Measurements from ENCODE around the gene MBP. TPM values are rescaled to one million over a fixed set of nuclear protein-coding genes. Genes with fewer than 3 reads are reported as not detected.

Gene MBP
- total RNA-seq, 4 donors from 2014 or later, result 45.0 to 60.0 (median 51.9) TPM

DNA sequence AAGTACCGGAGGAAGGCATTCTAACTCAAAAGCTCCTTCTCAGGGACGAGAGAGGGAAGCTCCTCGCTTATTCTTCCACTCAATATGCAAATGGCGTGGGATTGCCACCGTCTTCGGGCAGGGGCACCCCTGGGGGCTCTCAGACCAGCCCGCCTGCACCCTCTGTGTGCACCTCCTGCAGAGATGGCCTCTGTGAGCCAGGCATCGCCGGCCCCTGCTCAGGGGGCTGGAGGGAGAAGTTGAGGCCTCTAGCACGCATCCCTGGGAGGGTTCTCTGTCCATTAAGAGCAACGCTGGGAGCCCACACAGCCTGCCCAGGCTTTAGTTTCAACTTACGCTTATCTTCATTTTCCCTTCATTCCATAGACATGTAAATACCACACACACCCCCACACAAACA, 125.3 kb downstream of the MBP start:
- peak in 1 of 2 donors; percentile 73 for DNase-seq (ENCODE audit: low spot score in 2 of 2)
- intact Hi-C loops (cut with DNase I; ENCODE audit: low total_unique reads), result no loop called here
- no peak overlapping the region for H3K4me3 ChIP-seq (ENCODE audit: low read depth, poor library complexity, severe bottlenecking)
- TF ChIP-seq POLR2A (IDR thresholded peaks at IDR 0.05), result no peak
- no peak for TF ChIP-seq CTCF (IDR thresholded peaks at IDR 0.05)
- WGBS, 2 donors, result 75 to 80% methylated on average over 12 of the region's 12 CpGs

- peak in 1 of 2 donors; percentile 85 for DNase-seq (ENCODE audit: low spot score in 2 of 2)
- no peak for TF ChIP-seq CTCF (IDR thresholded peaks at IDR 0.05)
- TF ChIP-seq POLR2A (IDR thresholded peaks at IDR 0.05), result no peak
- intact Hi-C loops (cut with DNase I; ENCODE audit: low total_unique reads), result no loop called here
Observed at GRCh38 chr18:77006305-77007175, 126.0 kb downstream of the MBP start.

DNA sequence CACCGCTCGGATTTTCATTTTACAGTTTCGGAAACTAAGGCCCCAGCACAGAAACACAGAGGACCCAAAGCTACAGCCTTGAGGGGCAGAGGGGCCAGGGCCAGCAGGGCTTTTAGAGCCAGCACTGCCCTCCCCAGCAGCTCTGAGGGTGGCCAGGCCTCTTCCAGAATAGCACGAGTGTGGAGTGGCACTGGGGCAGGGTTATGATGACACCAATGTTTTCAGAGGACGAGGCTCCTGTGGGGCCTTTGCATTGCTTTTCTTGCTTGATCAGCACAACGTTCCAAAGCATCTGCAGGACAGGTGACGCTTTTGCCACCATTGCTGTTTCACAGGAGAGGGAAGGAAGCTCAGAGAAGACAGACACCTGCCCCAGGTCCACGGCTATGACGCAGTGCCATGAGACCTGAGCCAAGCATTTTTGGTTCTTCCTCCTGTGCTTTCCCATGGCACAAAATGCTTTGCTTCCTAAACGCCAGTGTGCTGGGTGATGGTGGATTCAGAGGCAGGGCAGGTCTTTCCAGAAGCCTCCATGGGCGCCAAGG, 126.9 kb downstream of the MBP start:
- intact Hi-C loops (cut with DNase I; ENCODE audit: low total_unique reads), result no loop called here
- 83 to 93% methylated on average over 10 to 11 of the region's 11 CpGs for WGBS, 2 donors
- peak in 1 of 2 donors; percentile 73 for DNase-seq (ENCODE audit: low spot score in 2 of 2)

More at GRCh38 chr18:77006305-77007175, 126.0 kb downstream of the MBP start:
- WGBS, 2 donors, result 79 to 87% methylated on average over 25 to 28 of the region's 29 CpGs
- no peak overlapping the region for H3K4me3 ChIP-seq (ENCODE audit: low read depth, poor library complexity, severe bottlenecking)

GRCh38 chr18:77004555-77005380, 127.8 kb downstream of the MBP start:
- no peak for TF ChIP-seq POLR2A (IDR thresholded peaks at IDR 0.05)
- no peak for TF ChIP-seq CTCF (IDR thresholded peaks at IDR 0.05)
- H3K4me3 ChIP-seq (ENCODE audit: low read depth, poor library complexity, severe bottlenecking), result no peak overlapping the region
- peak in 1 of 2 donors; percentile 60 for DNase-seq (ENCODE audit: low spot score in 2 of 2)
- 76 to 83% methylated on average over 26 of the region's 26 CpGs for WGBS, 2 donors
- intact Hi-C loops (cut with DNase I; ENCODE audit: low total_unique reads), result loop anchor here (5.0 kb wide), 1 partner anchor 208 kb away; no protein-coding TSS in a partner anchor

More for the DNA sequence above, 126.9 kb downstream of the MBP start:
- TF ChIP-seq POLR2A (IDR thresholded peaks at IDR 0.05) (no peak), CTCF (IDR thresholded peaks at IDR 0.05) (no peak)
- no peak overlapping the region for H3K4me3 ChIP-seq (ENCODE audit: low read depth, poor library complexity, severe bottlenecking)

DNA sequence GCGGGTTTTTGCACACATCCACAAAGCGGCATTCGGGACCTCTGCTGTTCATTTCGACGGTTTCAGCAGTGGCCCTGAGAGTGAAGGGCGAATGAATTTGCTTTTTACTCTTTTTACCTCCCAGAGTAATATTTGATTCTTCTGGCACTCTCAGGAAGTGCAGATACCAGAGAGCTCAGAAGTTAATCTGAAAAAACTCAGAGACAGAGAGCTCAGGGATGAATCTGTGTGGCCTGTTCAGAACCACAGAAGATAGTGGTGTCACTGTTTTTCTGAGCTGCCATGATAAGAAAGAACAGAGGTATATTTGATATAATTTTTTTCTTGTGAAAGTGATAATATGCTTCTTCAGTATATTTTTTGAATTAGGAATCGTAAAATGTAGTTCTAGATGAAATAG, 129.3 kb downstream of the MBP start:
- no peak overlapping the region for H3K4me3 ChIP-seq (ENCODE audit: low read depth, poor library complexity, severe bottlenecking)
- intact Hi-C loops (cut with DNase I; ENCODE audit: low total_unique reads), result loop anchor here (5.0 kb wide), 1 partner anchor 209 kb away; no protein-coding TSS in a partner anchor
- TF ChIP-seq POLR2A (IDR thresholded peaks at IDR 0.05), result no peak
- no peak for TF ChIP-seq CTCF (IDR thresholded peaks at IDR 0.05)
- DNase-seq (ENCODE audit: low spot score in 2 of 2), result no peak
- WGBS, 2 donors, result 95 to 97% methylated on average over 7 of the region's 7 CpGs

Data from lower leg skin (tissue), 4 donors.